K562 (cell line): ENCODE data around the gene TMEM45A. TPM values are rescaled to one million over a fixed set of nuclear protein-coding genes. Genes with fewer than 3 reads are reported as not detected.

Source experiments
- ATF3 ChIP-seq, 2 experiments: fragments of 450-650 bp in 1 of 2; sonication (generic) in 1 of 2; formaldehyde crosslinking in 1 of 2; IDR thresholded peaks in 1 of 2; conservative IDR thresholded peaks in 1 of 2; 2 replicates each; pipeline versions ENCODE4 v1.6.1 to v1.8.1; 2016 to 2023; ENCODE audit warnings: mild to moderate bottlenecking in 2 of 2, moderate library complexity in 2 of 2, inconsistent platforms in 1 of 2, missing genetic modification reagents in 1 of 2
- C11orf30 ChIP-seq: fragments of 450-650 bp; IDR thresholded peaks from 2 replicates; pipeline ENCODE4 v1.6.1; 2016; ENCODE audit warnings: low read depth, mild to moderate bottlenecking
- HNRNPL ChIP-seq: fragments of 200-400 bp; formaldehyde crosslinking; IDR thresholded peaks from 2 replicates; pipeline ENCODE4 v1.6.1; 2017; ENCODE audit warnings: low read depth, mild to moderate bottlenecking, low read length
- NFE2L1 ChIP-seq: fragments of 450-650 bp; IDR thresholded peaks from 2 replicates; pipeline ENCODE4 v1.6.1; 2016; ENCODE audit warnings: missing genetic modification characterization, low read depth, mild to moderate bottlenecking, missing compliant biosample characterization, moderate library complexity, borderline replicate concordance
- NONO ChIP-seq, 2 experiments: fragments of 200-400 bp in 1 of 2; fragments of 450-650 bp in 1 of 2; formaldehyde crosslinking in 1 of 2; IDR thresholded peaks; 2 replicates each; pipeline ENCODE4 v1.6.1; 2017; ENCODE audit warnings: low read depth in 2 of 2, mild to moderate bottlenecking in 2 of 2, moderate library complexity in 2 of 2, low read length in 1 of 2
- RNF219 ChIP-seq: fragments of 250-450 bp; sonication (Bioruptor Pico); IDR thresholded peaks from 2 replicates; pipeline ENCODE4 v1.5.0; 2022; ENCODE audit warnings: mild to moderate bottlenecking
- SMARCA4 ChIP-seq: fragments of 450-650 bp; IDR thresholded peaks from 2 replicates; pipeline ENCODE4 v1.6.1; 2016
- TCF7 ChIP-seq: sonication (generic); IDR thresholded peaks from 2 replicates; pipeline ENCODE4 v1.6.1; 2016; ENCODE audit warnings: antibody characterized with exemption, borderline replicate concordance
- USF1 ChIP-seq: sonication (generic); formaldehyde crosslinking; IDR thresholded peaks from 2 replicates; pipeline ENCODE4 v1.9.0; 2022; ENCODE audit warnings: mild to moderate bottlenecking, missing genetic modification reagents
- ZNF740 ChIP-seq, 3 experiments: fragments of 200-800 bp in 1 of 3; sonication (Bioruptor generic) in 1 of 3; sonication (generic) in 1 of 3; formaldehyde crosslinking in 1 of 3; IDR thresholded peaks; 2 replicates each; pipeline versions ENCODE4 v1.6.1 to v1.8.0; 2016 to 2022; ENCODE audit warnings: mild to moderate bottlenecking in 2 of 3, missing compliant biosample characterization in 2 of 3, missing genetic modification characterization in 2 of 3, missing genetic modification reagents in 1 of 3
- polyA plus RNA-seq, 8 experiments: library from polyadenylated mRNA; depleted of rRNA in 4 of 8; stranded (reverse) in 5 of 8; unstranded in 3 of 8; fragments of >200 nt; fragmentation: Nextera tagmentation in 2 of 8; fragmentation: Illumina TruSeq in 1 of 8; extraction: Ambion mirVana in 2 of 8; extraction: Trizol in 1 of 8; gene quantifications; 2 replicates each; pipeline versions ENCODE4 v1.2.1 to v1.2.3, GENCODE V29; 2011 to 2014; ENCODE audit warnings: inconsistent platforms in 1 of 8, missing spikeins in 1 of 8
- total RNA-seq, 7 experiments: library from RNA; depleted of rRNA in 6 of 7; stranded (reverse); fragments of >200 nt in 6 of 7; fragmentation: Illumina TruSeq in 2 of 7; extraction: Trizol in 2 of 7; gene quantifications; 2 replicates each; pipeline versions ENCODE4 v1.2.1 to v1.2.3, GENCODE V29; 2011 to 2021; ENCODE audit warnings: low replicate concordance in 1 of 7
- TF ChIP-seq, protein P1 (sequence below): fragments of 250-450 bp; sonication (Bioruptor Pico); IDR thresholded peaks from 2 replicates; pipeline ENCODE4 v1.5.0; 2021; ENCODE audit warnings: mild to moderate bottlenecking, moderate library complexity
- TF ChIP-seq, protein P2 (sequence below): fragments of 250-450 bp; sonication (Bioruptor Pico); IDR thresholded peaks from 2 replicates; pipeline ENCODE4 v1.8.0; 2021; ENCODE audit warnings: borderline replicate concordance, mild to moderate bottlenecking, moderate library complexity; ENCODE audit not compliant: poor library complexity, severe bottlenecking
- TF ChIP-seq, protein P3 (sequence below): fragments of 450-650 bp; formaldehyde crosslinking; IDR thresholded peaks from 2 replicates; pipeline ENCODE4 v1.4.0; 2022; ENCODE audit warnings: missing genetic modification characterization

Gene TMEM45A
- total and polyA plus RNA-seq, 9 of the 15 experiments (the other 6 are each of a cell fraction or from before 2014, with no cell fraction given), result 0.41 to 4.1 (median 0.95) TPM

DNA sequence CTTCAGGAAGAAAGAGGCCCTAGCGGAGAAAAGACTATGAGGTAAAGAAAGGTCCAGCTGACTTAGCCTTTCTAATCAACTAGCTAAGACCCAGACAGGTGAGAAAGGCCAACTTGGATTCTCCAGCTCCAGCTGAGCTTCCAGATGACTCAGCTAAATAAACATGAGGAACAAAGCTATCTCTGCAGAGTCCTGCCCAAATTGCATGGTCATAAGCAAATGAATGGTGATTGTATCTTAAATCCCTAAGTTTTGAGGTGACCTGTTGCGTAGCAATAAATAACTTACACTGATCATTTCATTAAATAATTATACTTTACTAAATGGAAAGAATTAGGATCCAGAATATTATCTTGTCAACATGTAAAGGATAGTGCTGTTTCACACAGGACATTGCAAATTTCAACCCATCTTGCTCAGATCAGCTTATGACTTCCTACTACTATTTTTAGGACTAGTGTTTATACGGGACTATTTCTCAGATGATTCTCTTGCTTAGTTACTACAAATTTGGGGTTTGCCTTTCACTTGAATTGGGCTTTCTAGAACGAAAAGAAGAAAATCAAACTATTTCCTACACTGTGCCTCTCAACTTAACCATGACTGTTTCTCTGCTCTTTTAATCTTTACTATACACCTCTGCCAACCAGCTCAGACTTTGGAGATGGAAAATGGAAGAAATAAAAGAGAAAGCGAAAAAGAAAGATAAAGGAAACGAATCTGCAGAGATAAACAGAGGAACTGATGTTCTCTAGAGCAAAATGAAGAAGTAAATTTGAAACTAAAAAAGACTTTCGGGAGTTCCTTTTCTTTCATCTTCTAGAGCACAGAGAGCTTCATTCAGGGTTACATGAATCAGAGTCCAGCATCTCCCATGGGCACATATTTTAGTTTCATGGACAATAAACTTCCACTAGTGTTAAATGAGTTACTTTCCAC, 110.4 kb downstream of the TMEM45A start (continued):
- TF ChIP-seq NFE2L1, result peak; percentile 74
- TF ChIP-seq, protein P1, sequence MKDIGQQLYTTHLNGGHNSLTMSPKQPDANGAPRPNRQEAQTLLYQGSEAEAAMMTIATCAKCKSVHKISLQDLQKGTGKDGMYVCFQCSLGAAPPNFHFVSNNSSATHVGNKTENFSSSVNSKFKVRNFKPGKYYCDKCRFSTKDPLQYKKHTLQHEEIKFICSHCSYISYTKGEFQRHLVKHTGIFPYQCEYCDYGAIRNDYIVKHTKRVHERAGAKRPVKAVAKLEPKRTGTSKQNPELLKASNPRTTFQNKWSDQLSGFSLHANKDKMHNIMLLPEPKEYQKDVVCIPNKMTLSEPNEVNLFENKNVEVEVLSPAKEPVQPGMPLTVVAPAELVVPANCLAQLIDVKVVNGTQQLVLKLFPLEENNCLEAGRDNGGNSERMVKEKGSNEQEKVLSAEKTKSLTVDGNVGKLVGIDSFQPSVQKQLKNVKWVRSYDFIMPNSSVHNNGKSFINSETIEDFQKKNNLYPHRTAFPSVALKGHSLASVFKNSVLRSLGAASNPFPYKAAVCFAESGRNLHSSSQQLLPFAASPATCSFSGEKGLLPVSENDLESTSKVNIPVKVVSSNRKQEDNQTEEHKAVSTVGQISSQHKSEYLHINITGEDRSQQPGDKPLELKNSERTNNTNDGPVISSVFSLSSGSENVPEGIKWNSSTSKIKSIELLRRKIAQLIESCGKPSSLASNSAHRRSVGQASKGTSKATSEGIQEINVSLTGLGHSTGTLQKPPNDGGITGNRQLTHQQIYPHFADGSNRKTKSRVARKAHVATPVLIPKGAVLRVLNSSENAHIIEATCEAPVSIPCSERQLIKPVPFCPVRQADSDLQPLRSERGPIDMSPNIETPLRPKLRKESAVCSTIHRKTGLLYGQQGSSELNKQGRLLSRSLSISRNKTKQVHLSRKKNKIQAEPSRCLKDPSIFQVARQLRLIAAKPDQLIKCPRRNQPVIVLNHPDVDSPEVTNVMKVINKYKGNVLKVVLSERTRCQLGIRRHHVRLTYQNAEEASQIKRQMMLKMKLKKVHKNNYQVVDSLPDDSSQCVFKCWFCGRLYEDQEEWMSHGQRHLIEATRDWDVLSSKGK (CRISPR knock-in tag), result no peak
- no peak for TF ChIP-seq RNF219
- TF ChIP-seq SMARCA4, result peak; percentile 36; the same call in 1 of the 2 replicates
- TF ChIP-seq HNRNPL, result no peak
- no peak for TF ChIP-seq USF1
- peak; percentile 56; the same call in 1 of the 2 replicates for TF ChIP-seq ATF3 (IDR thresholded peaks at IDR 0.05)
- TF ChIP-seq ATF3 (CRISPR knock-in tag; conservative IDR thresholded peaks at IDR 0.05), result no peak
- no peak for TF ChIP-seq TCF7
- TF ChIP-seq NONO (IDR thresholded peaks at IDR 0.05; ENCODE audit: low read depth in 2 of 2, low read length in 1 of 2), result no peak
- TF ChIP-seq, protein P2, sequence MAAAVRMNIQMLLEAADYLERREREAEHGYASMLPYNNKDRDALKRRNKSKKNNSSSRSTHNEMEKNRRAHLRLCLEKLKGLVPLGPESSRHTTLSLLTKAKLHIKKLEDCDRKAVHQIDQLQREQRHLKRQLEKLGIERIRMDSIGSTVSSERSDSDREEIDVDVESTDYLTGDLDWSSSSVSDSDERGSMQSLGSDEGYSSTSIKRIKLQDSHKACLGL (CRISPR knock-in tag), result no peak
- no peak for TF ChIP-seq ZNF740 (CRISPR knock-in tag; IDR thresholded peaks at IDR 0.05)
- TF ChIP-seq ZNF740 (tag; IDR thresholded peaks at IDR 0.05), result no peak
- TF ChIP-seq, protein P3, sequence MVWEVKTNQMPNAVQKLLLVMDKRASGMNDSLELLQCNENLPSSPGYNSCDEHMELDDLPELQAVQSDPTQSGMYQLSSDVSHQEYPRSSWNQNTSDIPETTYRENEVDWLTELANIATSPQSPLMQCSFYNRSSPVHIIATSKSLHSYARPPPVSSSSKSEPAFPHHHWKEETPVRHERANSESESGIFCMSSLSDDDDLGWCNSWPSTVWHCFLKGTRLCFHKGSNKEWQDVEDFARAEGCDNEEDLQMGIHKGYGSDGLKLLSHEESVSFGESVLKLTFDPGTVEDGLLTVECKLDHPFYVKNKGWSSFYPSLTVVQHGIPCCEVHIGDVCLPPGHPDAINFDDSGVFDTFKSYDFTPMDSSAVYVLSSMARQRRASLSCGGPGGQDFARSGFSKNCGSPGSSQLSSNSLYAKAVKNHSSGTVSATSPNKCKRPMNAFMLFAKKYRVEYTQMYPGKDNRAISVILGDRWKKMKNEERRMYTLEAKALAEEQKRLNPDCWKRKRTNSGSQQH (CRISPR knock-in tag), result no peak
- TF ChIP-seq C11orf30, result peak; percentile 90
